DMS114 treated with DMSO at 0.1 percent for 48 hours (cell line): ENCODE measurements around the gene ATP5F1E.

Experiments used
- DNase-seq: peaks from one replicate; lab custom pipeline; 2025; ENCODE audit not compliant: unreplicated experiment; lab: John Stamatoyannopoulos, UW

ATP5F1E gene

DNA sequence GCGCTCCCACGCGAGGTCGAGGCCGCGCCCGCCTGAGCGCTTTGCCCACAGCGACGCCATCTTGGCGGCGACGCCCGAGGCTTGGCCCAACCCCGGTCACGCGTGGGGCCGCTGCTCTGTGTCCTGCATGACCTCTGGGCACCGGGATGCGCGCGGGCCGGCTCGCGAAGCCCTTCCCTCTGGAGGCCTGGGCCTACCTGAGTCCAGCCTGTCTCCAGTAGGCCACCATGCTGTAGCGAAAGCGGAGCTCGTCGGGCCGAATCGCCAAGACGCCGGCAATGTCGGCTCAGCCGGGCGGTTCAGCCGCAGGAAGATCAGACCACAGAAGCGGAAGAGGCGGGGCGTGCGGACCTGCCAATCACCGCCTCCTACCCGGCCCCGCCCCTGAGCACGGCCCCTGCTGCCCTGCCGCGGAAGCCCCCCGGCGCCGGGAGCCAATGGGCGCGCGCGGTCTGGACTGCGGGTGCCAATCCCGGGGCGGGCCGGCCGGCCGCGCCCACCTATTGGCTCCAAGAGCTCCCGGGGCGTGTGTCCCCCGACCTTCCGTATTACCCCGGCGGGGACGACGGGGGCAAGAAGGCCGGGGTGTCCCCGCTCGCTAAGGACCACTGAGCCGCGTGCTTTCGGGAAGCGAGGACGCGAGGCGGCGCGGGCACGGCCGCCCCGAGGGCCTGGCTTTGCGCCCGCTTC lies at the start of gene ATP5F1E:
Gene ATP5F1E, minus strand, starts transcription at position 313 of the 690 bp plus-strand sequence. Its CDS starts 84 bp downstream, at position 229.
- DNase-seq: peak; percentile 90

DNA sequence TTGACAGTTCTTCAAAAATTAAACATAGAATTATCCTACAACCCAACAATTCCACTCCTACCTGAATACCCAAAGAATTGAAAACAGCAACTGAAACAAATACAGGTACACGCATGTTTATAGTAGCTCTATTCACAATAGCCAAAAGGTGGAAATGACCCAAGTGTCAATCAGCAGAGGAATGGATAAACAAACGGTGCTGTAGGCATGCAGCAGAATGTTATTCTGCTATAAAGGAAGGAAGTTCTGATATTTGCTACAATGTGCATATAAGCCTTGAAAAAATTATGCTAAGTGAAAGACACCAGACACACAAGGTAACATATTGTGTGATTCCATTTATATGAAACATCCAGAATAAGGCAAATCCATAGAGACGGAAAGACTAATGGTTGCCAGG lies 48.9 kb upstream of the ATP5F1E start:
- DNase-seq: no peak

DNA sequence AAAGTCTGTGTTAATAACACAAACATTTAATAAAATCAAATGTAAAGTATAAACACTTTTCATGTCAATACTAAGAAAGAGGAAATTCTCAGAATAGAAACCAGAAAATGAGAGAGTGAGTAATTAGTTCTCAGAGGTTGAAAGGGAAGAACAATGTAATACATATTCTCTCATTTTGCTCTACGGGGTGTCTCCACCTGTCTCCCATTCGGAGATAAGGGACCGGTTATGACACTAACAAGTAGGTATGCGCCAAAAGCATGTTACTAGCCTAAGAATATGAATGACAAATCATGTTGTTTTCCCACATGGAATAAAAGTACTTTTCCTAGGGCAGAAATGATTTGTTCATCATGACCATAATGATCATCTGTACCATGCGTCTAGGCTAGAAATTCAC lies 46.1 kb upstream of the ATP5F1E start:
- DNase-seq: no peak

DNA sequence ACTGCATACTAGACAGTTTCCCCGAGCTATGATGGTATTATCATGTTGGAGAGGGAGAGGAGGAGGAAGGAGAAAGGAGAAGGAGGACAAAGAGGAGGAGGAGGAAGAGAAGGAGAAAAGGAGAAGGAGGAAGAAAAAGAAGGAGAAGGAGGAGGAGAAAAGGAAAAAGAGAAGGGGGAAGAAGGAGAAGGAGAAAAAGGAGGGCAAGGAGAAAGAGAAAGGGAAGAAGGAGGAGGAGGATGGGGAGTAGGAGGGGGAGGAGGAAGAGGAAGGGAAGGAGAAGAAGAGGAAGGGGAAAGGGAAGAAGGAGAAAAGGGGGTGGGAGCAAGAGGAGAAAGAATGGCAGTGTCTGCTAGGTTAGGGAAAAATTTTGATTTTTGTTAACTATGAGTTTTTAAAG lies 45.6 kb upstream of the ATP5F1E start:
- DNase-seq: no peak

DNA sequence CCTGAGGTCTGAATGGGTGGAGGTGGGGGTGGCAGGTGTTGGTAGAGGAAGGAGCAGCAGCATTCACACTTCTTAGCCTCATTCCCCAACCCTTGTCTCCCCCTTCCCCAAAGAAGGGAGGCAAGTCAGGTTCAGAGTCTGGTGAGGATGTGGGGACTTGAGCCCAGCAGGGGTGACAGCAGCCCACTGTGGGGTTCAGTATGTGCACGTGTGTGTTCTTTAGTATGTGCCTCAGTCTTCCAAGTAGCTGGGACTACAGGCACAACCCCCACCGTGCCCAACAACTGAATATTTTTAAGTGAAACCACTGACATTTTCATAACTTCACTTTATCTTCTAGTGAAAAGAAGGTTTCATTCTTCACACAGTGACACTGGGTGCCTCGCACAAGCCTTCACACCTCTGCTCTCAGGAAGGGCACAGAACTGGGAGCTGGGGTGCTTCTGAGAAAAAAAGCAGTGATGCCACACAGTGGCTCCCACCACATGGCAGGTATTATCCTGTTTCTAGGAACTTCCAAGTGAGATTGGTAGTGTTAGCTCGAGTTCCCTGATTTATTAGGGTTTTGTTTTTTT lies 43.9 kb upstream of the ATP5F1E start:
- DNase-seq: no peak

DNA sequence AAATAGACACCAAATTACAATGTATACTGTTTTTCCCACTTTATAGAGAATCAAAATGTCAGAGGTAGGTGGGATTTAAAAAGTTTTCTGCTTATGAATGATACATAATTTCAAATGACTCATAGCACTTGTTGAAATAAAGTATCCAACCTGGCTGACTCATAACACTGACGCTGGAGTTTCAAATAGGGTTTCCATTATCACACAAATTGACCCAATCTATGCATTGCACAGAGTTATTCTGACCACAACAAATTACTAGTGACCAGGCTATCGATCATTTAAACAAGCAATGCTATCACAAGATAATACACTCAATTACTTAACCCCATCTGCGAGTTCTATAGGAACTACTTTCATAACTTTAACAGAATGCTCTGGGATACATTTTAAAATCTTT lies 42.3 kb upstream of the ATP5F1E start:
- DNase-seq: no peak

DNA sequence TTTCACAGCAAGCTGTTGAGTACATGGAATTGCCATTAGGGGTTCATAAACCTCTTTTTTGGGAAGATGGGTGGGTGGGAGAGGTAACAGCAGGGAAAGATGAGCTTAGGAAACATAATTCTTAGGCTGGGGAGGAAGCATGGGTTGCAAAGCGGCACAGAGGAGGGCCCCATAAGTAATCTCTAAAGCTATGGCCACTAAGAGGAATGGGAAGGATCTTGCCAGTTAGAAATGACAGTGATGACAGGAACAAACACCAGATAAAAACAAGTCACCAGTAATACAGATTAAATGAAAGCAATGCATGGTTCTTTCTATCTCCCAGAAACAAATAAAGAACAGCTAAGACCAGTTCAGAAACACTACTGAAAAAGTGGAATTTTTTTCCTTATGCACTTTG lies 41.4 kb upstream of the ATP5F1E start:
- no peak for DNase-seq

DNA sequence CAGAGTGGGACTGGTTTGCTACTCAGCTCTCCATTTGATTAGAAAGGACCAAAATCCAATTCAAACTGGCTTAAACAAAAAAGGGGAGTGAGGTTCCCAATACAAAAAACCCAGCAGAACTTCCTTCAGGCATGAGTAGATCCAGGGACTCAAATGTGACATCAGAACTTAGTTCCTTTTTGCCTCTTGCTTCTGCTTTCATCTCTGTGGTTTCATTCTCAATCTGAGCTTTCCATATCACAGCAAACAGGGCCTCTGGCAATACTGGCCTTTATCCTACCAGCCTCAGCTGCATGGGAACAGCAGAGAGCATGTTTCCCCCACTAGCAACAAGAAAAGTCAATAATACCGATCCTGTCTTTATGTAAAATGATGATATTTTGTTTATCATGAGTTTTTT lies 39.1 kb upstream of the ATP5F1E start:
- no peak for DNase-seq

DNA sequence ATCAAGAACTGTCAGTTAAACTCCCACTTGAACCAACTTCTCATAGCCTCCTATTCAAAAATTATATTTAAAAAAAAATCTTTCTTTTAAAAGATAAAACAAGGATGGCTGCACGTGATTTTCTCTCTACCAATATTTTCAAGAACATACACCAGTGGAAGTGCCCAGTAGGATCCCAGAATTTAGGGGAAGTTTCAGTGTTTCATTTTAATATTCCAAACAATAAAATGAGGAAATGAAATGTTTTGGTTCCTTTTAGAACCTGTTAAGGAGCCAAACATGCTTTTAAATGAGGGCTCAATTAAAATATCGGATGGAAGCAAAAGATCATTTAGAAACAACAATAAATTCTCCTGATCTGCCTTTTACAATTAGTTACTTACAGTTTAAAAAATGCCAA lies 36.9 kb upstream of the ATP5F1E start:
- DNase-seq: no peak

DNA sequence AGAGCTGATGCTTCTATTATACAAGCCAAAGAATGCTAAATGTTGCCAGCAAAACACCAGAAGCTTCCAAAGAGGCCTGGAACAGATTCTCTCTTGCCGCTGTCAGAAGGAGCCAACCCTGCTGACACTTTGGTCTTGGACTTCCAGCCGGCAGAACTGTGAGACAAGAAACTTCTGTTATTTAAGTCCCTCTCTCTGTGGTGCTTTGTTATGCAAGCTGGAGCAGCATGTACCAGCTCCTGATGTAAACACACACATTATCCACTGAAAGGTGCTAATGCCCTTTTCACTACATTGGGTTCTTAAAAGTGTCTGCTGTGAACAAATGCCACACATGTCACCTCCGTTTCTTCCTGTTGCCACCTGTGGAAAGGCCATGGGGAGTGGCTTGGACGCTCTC lies 36.4 kb upstream of the ATP5F1E start:
- no peak for DNase-seq

DNA sequence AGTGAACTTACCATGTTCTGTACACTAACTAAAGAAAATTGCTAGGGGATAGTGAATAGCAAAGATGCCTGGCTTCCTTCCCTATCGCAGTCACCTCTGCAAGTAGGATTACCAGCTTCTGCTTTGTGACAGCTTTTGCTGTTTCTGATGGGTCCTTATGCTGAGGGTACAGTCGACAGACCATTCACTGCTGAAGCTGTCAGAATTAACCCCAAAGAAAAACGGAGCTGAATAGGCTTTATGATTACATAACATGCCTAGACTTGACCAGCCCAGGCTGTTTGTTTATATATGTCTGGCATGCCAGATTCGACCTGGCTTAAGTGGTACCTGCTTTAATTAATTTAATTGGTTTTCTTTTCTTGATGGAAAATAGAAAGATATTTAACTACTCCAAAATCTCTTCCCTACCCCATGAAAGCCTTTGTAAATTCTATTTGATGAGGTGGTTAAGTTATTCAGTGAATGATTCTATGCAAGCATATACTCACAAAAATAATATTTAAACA lies 32.1 kb upstream of the ATP5F1E start:
- no peak for DNase-seq

DNA sequence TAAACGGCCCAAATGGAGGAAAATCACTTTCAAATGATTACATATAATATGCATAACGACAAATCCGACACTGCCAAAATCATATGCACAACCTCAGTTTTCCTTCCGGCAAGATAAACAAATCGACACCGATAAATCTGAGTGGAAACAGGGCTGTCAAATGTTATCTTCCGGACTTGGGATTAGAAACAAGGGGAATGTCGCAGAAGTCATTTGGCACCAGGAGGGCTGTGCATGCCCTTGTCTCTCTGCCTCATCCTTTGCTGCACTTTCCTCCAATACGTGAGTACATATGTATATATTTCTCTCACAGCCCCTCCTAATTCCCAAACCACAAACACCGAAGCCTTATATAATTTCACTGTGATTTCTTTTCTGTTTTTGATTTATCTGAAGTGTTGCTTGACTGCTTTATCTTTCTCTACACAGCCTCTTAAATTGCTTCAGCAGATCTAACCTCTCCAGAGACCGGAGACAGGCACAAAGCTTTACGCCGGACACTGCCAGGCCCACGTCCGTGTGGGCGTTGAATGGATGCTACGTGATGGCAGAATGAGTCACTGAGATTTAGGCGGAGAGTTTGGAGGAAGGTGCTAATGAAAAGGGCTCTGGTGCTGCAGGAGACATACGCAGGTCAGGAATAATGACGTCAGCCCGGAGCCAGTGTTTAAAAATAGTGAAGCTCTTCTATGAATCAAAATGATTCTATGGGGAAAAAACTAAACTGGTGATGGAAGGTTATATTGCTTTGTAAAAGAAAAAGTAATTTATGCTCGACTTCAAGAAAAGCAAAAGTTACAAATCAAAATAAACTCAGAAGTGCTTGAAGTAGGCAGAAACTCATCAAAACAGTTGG lies 31.5 kb upstream of the ATP5F1E start:
- no peak for DNase-seq

DNA sequence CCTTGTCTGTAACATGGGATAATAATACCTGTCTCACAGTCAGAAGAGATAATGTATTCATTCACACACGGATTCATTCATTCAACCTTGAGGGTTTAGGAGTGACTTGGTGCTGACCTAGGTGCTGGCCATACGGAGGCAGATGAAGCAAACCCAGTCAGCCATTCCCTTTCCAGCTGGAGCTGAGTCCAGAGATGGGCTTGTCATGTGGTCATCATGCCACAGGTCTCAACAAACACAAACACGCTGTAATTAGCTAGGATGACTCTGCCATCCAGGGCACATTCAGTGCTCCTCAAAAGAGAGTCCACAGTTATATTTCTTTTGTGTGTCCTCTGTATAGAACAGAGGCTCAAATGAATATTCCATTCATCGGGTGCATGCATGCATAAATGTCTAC lies 29.9 kb upstream of the ATP5F1E start:
- no peak for DNase-seq

DNA sequence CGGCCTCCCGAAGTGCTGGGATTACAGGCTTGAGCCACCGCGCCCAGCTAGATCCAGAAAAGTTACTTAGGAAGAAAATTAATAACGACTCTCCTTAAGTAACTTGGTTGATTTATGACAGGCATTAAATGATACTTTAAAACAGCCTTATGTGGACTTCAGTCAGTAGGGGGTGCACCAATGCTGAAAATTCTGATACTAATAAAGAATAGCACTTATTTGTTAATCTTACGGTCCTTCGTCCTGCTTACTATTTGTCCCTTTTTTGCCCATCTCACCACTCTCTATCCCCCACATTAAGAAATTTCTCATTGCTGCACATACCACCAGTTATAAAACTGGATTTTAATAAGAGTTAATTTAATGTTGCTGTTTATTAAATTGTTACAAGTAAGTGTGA lies 23.2 kb upstream of the ATP5F1E start:
- DNase-seq: no peak

DNA sequence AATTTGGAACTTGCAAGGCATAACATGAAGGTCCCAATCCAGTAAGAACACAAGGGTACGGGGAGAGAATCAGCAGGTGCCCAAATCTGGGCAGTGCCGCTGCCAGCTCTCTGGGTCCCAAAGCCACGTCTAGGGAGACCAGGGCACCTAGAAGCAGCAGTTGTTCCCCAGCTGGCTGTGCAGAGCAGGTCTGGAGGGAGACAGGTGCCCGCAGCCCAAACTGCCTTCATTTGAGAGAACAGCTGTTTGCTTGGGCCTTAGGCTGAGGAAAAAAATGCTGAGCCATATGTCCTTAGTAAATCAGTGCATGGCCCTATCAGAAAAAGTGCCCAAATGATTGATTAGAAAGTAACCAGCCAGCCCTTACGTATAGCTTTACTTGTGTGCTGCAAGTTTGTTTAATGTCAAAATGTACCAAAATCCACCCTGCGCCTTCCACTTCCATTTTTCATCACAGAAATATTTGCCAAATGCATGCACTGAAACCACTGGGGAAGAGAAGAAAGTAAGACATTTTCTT lies 19.6 kb upstream of the ATP5F1E start:
- DNase-seq: no peak

DNA sequence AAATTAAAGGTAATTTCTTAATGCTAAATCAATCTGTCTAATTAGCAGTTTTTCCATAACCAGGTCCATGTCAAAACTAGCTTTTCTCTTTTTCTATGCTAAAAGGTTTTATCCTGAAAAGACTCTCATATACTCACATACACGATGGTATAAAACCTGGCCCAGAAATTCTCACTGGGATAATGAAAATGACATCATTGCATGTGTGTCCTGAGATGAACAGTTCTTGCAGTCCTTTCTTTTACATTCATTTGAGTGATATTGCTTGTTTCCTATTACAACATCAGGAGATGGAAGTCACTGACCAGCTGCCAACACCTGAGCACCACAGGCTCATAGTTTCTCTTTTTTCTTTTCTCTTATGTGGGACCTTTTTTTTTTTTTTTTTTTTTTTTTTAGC lies 18.3 kb upstream of the ATP5F1E start:
- DNase-seq: no peak

DNA sequence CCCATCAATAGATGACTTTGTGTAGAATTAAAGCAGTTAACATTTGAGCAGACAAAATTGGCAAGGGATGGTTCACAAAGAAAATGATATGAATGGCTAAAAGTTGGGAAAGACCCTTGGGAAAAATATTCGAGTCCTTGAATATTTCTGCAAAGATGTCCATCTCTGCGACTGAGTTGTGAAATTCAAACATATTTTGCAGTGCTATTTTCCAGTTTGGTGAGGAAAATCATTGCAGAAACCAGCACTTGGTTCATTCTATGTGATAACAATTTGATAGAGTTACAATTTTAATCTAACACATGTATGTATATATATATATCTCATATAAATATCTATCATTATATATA lies 16.5 kb upstream of the ATP5F1E start:
- DNase-seq: no peak

DNA sequence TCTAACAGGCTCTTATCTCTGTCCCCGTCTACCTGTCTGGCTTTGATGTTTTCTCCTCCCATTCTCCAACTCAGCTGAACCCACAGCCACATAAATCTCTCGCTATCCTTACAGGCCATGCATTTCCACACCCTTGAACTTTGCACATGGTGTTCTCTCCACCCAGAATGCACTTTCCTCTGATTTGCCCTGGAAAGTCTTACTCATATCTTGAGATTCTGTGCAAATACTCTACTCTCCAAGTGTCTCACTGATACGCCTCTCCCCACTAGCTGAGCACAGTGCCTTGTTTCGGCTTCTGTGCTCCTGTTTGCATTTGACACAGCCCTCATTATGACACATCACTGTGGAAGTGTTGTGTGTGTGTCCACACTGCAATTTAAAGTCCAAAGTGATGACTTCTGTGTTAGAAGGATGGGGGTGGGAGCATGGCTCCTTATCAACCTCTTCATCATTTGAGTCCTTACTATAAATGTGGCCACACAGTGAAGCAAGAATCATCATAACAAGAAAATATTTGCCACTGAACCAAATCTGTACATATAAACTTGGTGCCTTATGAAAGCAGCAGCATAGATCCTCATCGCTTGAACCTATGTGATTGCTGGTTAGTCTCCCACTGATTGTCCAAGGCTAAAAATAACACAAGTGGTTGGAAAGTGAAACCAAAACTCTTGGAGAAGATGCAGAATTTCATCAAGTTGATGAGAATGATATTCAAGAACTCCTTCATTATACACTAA lies 16.0 kb upstream of the ATP5F1E start:
- DNase-seq: no peak

DNA sequence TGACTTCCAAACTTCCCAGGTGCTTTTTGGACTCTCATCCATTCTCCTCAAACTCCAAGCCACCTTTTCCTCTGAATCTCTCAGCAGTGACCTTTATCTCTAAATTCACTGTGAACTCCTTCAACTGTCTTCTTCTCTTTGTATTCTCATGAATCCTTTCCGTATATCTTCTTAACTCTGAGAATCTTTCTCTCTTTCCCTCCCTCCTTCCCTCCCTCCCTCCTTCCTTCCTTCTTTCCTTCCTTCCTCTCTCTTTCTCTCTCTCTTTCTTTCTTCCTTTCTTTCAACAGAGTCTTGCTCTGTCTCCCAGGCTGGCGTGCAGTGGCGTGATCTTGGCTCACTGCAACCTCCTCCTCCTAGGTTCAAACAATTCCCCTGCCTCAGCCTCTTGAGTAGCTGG lies 14.7 kb upstream of the ATP5F1E start:
- no peak for DNase-seq

DNA sequence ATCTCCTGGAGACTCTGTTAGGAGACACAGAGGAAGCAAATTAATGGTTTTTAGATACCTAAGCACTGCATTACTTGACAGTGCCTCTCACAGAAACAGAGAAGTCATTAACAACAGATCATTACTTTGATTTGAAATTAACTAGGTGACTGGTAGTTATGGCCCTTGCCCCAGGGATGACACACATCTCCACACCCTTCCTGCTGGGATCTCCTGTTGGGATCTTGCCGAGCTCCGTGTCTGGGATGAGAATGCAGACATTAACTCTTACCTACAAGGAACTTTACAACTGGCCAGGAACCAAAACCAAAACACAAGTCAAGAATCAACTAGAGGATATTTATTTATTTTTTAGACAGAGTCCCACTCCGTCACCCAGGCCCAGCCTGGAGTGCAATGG lies 12.7 kb upstream of the ATP5F1E start:
- DNase-seq: no peak

DNA sequence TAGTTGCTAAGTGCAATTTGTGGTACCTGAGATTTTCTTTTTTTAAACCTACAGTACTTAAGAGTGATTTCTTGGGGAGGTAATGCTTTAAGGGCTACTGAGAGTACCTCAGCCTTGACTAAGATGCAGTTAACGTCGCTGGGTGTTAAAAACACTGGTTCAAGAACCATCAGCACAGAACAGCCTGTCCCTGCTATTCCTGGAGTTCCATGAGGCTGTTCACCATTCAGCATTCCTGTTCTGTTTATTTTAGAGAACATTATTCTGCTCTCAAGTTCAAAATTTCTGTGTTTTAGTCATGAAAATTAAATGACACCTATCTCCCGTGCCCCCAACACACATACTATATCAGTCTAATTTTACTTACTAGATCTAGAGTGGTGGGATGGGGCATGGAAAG lies 12.2 kb upstream of the ATP5F1E start:
- no peak for DNase-seq
